RWPE2 (cell line): ENCODE results near the gene TBC1D16.

ENCODE experiments used
- ATAC-seq: fragments of 200-7000 bp; cut with Tn5 transposase; 3 replicates; pipeline ENCODE4 v1.9.1; 2021; ENCODE audit warnings: low read depth
- DNase-seq: peaks from one replicate; pipeline ENCODE4 v3.0.0-alpha.2; 2020; ENCODE audit warnings: low spot score
- H3K27ac ChIP-seq: fragments of 450-650 bp; 2 replicates; pipeline ENCODE4 v1.5.1; 2017; ENCODE audit warnings: mild to moderate bottlenecking; ENCODE audit not compliant: poor library complexity, severe bottlenecking
- H3K27me3 ChIP-seq: fragments of 250-450 bp; sonication (Bioruptor Pico); 2 replicates; pipeline ENCODE4 v1.5.1; 2021; ENCODE audit warnings: mild to moderate bottlenecking, moderate library complexity; ENCODE audit not compliant: insufficient read depth, poor library complexity, severe bottlenecking
- H3K36me3 ChIP-seq: fragments of 250-450 bp; sonication (Bioruptor Pico); 2 replicates; pipeline ENCODE4 v1.5.1; 2020; ENCODE audit warnings: low read depth, mild to moderate bottlenecking, moderate library complexity
- H3K4me1 ChIP-seq: fragments of 250-450 bp; sonication (Bioruptor Pico); 2 replicates; pipeline ENCODE4 v1.5.1; 2021; ENCODE audit warnings: mild to moderate bottlenecking, moderate library complexity; ENCODE audit not compliant: insufficient read depth, poor library complexity, severe bottlenecking
- H3K4me3 ChIP-seq: fragments of 250-450 bp; sonication (Bioruptor Pico); 2 replicates; pipeline ENCODE4 v1.5.1; 2021; ENCODE audit warnings: mild to moderate bottlenecking, moderate library complexity; ENCODE audit not compliant: severe bottlenecking
- H3K9me3 ChIP-seq: fragments of 250-450 bp; sonication (Bioruptor Pico); 2 replicates; pipeline ENCODE4 v1.5.1; 2021; ENCODE audit warnings: mild to moderate bottlenecking, moderate library complexity; ENCODE audit not compliant: severe bottlenecking
- CTCF ChIP-seq: fragments of 450-650 bp; IDR thresholded peaks from one replicate; pipeline ENCODE4 v1.5.1; 2017; ENCODE audit warnings: mild to moderate bottlenecking, moderate library complexity; ENCODE audit not compliant: poor library complexity, severe bottlenecking

TBC1D16 gene

GRCh38 chr17:79939755-79940458 lies 95.8 kb downstream of the TBC1D16 start:
- H3K27ac ChIP-seq, result no peak overlapping the region
- no peaks in the 10 kb centered on the region for H3K36me3 ChIP-seq
- peak; percentile 24 for DNase-seq
- ATAC-seq, result no peak
- H3K4me1 ChIP-seq, result no peaks in the 10 kb centered on the region
- H3K27me3 ChIP-seq, result no peaks in the 10 kb centered on the region
- no peak for TF ChIP-seq CTCF
- no peak overlapping the region for H3K4me3 ChIP-seq
- no peaks in the 10 kb centered on the region for H3K9me3 ChIP-seq

- DNase-seq (no peak), ATAC-seq (no peak)
- H3K27me3 ChIP-seq, result no peaks in the 10 kb centered on the region
- no peaks in the 10 kb centered on the region for H3K4me1 ChIP-seq
- no peaks in the 10 kb centered on the region for H3K36me3 ChIP-seq
- H3K27ac ChIP-seq, result no peak overlapping the region
- no peak overlapping the region for H3K4me3 ChIP-seq
- no peaks in the 10 kb centered on the region for H3K9me3 ChIP-seq
- TF ChIP-seq CTCF, result no peak
These were observed 96.6 kb downstream of the TBC1D16 start for GRCh38 chr17:79939094-79939435.

- Histone ChIP-seq H3K4me3 (no peak overlapping the region), H3K27me3 (no peaks in the 10 kb centered on the region), H3K36me3 (no peaks in the 10 kb centered on the region), H3K4me1 (peaks cover 4% of the 10 kb centered on the region), H3K27ac (no peak overlapping the region), H3K9me3 (no peaks in the 10 kb centered on the region)
- DNase-seq (no peak), ATAC-seq (no peak)
- no peak for TF ChIP-seq CTCF
These were observed 97.2 kb downstream of the TBC1D16 start for GRCh38 chr17:79938336-79939093.

- H3K36me3 ChIP-seq, result no peaks in the 10 kb centered on the region
- no peaks in the 10 kb centered on the region for H3K9me3 ChIP-seq
- no peak overlapping the region for H3K27ac ChIP-seq
- no peak overlapping the region for H3K4me3 ChIP-seq
- H3K4me1 ChIP-seq, result peaks cover 5% of the 10 kb centered on the region
- H3K27me3 ChIP-seq, result peaks cover under 1% of the 10 kb centered on the region
- no peak for TF ChIP-seq CTCF
- no peak for DNase-seq
- no peak for ATAC-seq
These were observed 98.0 kb downstream of the TBC1D16 start for GRCh38 chr17:79937391-79938335.
